HepG2 (cell line): ENCODE results near the gene LILRB4. TPM values are rescaled to one million over a fixed set of nuclear protein-coding genes. Genes with fewer than 3 reads are reported as not detected.
A peak's percentile ranks its signal among the peaks of the same experiment; 100 is the strongest.

ENCODE experiments used
- ATAC-seq: fragments of 200-7000 bp; cut with Tn5 transposase; 3 replicates; pipeline ENCODE4 v1.9.1; 2020; ENCODE audit warnings: mild to moderate bottlenecking, moderate library complexity
- BruUV-seq: library from RNA; stranded (reverse); fragments of 400-500 nt; replicated peaks from 2 replicates; lab custom pipeline; 2021; lab: Mats Ljungman, UMichigan
- CTCF ChIA-PET: fragments of 300-600 bp; formaldehyde crosslinking; extraction: SDS; loops from one replicate; lab custom pipeline; 2021; ENCODE audit warnings: low total read pairs, inconsistent platforms, low intra/inter-chr PET ratio; lab: Yijun Ruan, JAX
- POLR2A ChIA-PET: fragments of 350-600 bp; sonication (Branson Sonifier 250); formaldehyde crosslinking; loops from one replicate; lab custom pipeline; 2020; ENCODE audit warnings: antibody characterized with exemption, inconsistent platforms; lab: Yijun Ruan, JAX
- DNase-seq: peaks from one replicate; pipeline ENCODE4 v3.0.0-alpha.2; 2015; ENCODE audit warnings: low spot score
- FAIRE-seq: peaks from 3 replicates; lab custom pipeline; 2011; peaks lifted over from hg19 to GRCh38; lab: Jason Lieb, UNC
- H2AFZ ChIP-seq: one replicate; pipeline ENCODE4 v1.6.1; 2011; ENCODE audit warnings: low read length, inconsistent platforms
- H3K27ac ChIP-seq: fragments of 300-600 bp; 3 replicates; pipeline ENCODE4 v1.8.0; 2011; ENCODE audit warnings: mixed run types, mild to moderate bottlenecking, mixed read lengths, low read length, inconsistent platforms; ENCODE audit not compliant: insufficient read depth; ENCODE audit errors: extremely low read length
- H3K27me3 ChIP-seq, 2 experiments: fragments of 200-600 bp in 1 of 2; 2 replicates in 1 of 2; 3 replicates in 1 of 2; pipeline versions ENCODE4 v1.6.0 to v1.8.0; 2011; ENCODE audit warnings: low read length in 2 of 2, mild to moderate bottlenecking in 2 of 2, moderate library complexity in 2 of 2, inconsistent platforms in 1 of 2; ENCODE audit not compliant: insufficient read depth in 2 of 2, control insufficient read depth in 1 of 2
- H3K36me3 ChIP-seq, 2 experiments: fragments of 200-600 bp in 1 of 2; replicated peaks in 1 of 2; 2 replicates in 1 of 2; 3 replicates in 1 of 2; pipeline versions ENCODE4 v1.5.1 to v1.8.0; 2011; ENCODE audit warnings: low read length in 2 of 2, inconsistent platforms in 1 of 2; ENCODE audit not compliant: insufficient read depth in 2 of 2, control insufficient read depth in 1 of 2
- H3K4me1 ChIP-seq: 2 replicates; pipeline ENCODE4 v1.5.1; 2012; ENCODE audit warnings: low read length, inconsistent platforms; ENCODE audit not compliant: insufficient read depth
- H3K4me2 ChIP-seq: 2 replicates; pipeline ENCODE4 v1.6.0; 2011; ENCODE audit warnings: low read depth, low read length, inconsistent platforms
- H3K4me3 ChIP-seq, 3 experiments: fragments of 200-600 bp in 1 of 3; sonication (generic), shearing (Covaris generic) in 1 of 3; replicated peaks in 1 of 3; 2 replicates each; pipeline ENCODE4 v1.5.1; 2011 to 2016; ENCODE audit warnings: low read length in 3 of 3, inconsistent platforms in 2 of 3, low read depth in 2 of 3, mild to moderate bottlenecking in 2 of 3, control low read depth in 1 of 3, mixed read lengths in 1 of 3; ENCODE audit not compliant: insufficient read depth in 1 of 3
- H3K79me2 ChIP-seq: one replicate; pipeline ENCODE4 v1.6.1; 2011; ENCODE audit warnings: low read length, inconsistent platforms; ENCODE audit not compliant: insufficient read depth
- H3K9ac ChIP-seq: 2 replicates; pipeline ENCODE4 v1.6.0; 2011; ENCODE audit warnings: mild to moderate bottlenecking, low read depth, low read length, inconsistent platforms; ENCODE audit not compliant: insufficient read depth
- H3K9me3 ChIP-seq: 2 replicates; pipeline ENCODE4 v1.5.1; 2012; ENCODE audit warnings: mild to moderate bottlenecking, low read length
- H4K20me1 ChIP-seq: 2 replicates; pipeline ENCODE4 v1.6.0; 2011; ENCODE audit warnings: inconsistent platforms, mild to moderate bottlenecking, low read length, moderate library complexity; ENCODE audit not compliant: insufficient read depth
- CHCHD3 ChIP-seq: sonication (generic); formaldehyde crosslinking; IDR thresholded peaks from 2 replicates; pipeline ENCODE4 v1.8.0; 2022; ENCODE audit warnings: mild to moderate bottlenecking, missing genetic modification reagents, moderate library complexity
- CREB1 ChIP-seq, 2 experiments: fragments of 450-650 bp in 1 of 2; IDR thresholded peaks; 2 replicates each; pipeline ENCODE4 v1.6.1; 2016 to 2017; ENCODE audit warnings: control low read depth in 1 of 2, mild to moderate bottlenecking in 1 of 2, missing compliant biosample characterization in 1 of 2, missing genetic modification characterization in 1 of 2
- ETV5 ChIP-seq: IDR thresholded peaks from 2 replicates; pipeline ENCODE4 v1.6.1; 2018; ENCODE audit warnings: missing biosample characterization, missing genetic modification reagents, inconsistent platforms, borderline replicate concordance
- FOSL2 ChIP-seq: sonication (generic); formaldehyde crosslinking; IDR thresholded peaks from 2 replicates; pipeline ENCODE4 v1.4.0; 2020; ENCODE audit warnings: missing genetic modification reagents
- FOXA1 ChIP-seq, 2 experiments: fragments of 450-650 bp in 1 of 2; sonication (generic) in 1 of 2; formaldehyde crosslinking in 1 of 2; IDR thresholded peaks; 2 replicates each; pipeline versions ENCODE4 v1.4.0 to v1.6.1; 2016 to 2020; ENCODE audit warnings: missing genetic modification reagents in 1 of 2
- GABPA ChIP-seq, 2 experiments: IDR thresholded peaks; 2 replicates each; pipeline ENCODE4 v1.6.1; 2011 to 2016; ENCODE audit warnings: low read depth in 2 of 2, low read length in 1 of 2, missing biosample characterization in 1 of 2, missing genetic modification characterization in 1 of 2
- NFRKB ChIP-seq: fragments of 450-650 bp; IDR thresholded peaks from 2 replicates; pipeline ENCODE4 v1.6.1; 2017
- SETDB1 ChIP-seq: sonication (generic); formaldehyde crosslinking; IDR thresholded peaks from 2 replicates; pipeline ENCODE4 v1.5.1; 2020; ENCODE audit warnings: missing genetic modification reagents, mild to moderate bottlenecking, borderline replicate concordance
- TEF ChIP-seq: sonication (generic); formaldehyde crosslinking; IDR thresholded peaks from 2 replicates; pipeline ENCODE4 v1.5.0; 2020; ENCODE audit warnings: missing genetic modification reagents
- ZFP82 ChIP-seq: sonication (generic); formaldehyde crosslinking; IDR thresholded peaks from 2 replicates; pipeline ENCODE4 v1.5.1; 2020; ENCODE audit warnings: mild to moderate bottlenecking, missing genetic modification reagents, borderline replicate concordance
- ZNF335 ChIP-seq: sonication (generic); formaldehyde crosslinking; IDR thresholded peaks from 2 replicates; pipeline ENCODE4 v1.4.0; 2020; ENCODE audit warnings: missing genetic modification reagents
- ZNF629 ChIP-seq: sonication (generic); formaldehyde crosslinking; conservative IDR thresholded peaks from 2 replicates; pipeline ENCODE4 v1.5.0; 2020; ENCODE audit warnings: missing genetic modification reagents
- ZNF639 ChIP-seq: conservative IDR thresholded peaks from 2 replicates; pipeline ENCODE4 v1.6.1; 2018; ENCODE audit warnings: missing genetic modification reagents
- ZNF768 ChIP-seq: sonication (generic); formaldehyde crosslinking; IDR thresholded peaks from 2 replicates; pipeline ENCODE4 v1.4.0; 2020; ENCODE audit warnings: missing genetic modification reagents
- ZSCAN29 ChIP-seq: sonication (generic); formaldehyde crosslinking; conservative IDR thresholded peaks from 2 replicates; pipeline ENCODE4 v1.4.0; 2020; ENCODE audit warnings: mild to moderate bottlenecking, missing genetic modification reagents
- WGBS: methylation state at CpG from one replicate; pipeline ENCODE4 v1.1.6; 2017; ENCODE audit warnings: low lambda C conversion rate; 5-methylcytosine and 5-hydroxymethylcytosine counted together
- in situ Hi-C: cut with HindIII; loops from 2 replicates; pipeline ENCODE4 v1.10.0; 2017; ENCODE audit warnings: low pct_unique_long_range_greater_than_20kb; ENCODE audit not compliant: extremely low pct_ligation_motif_present
- intact Hi-C: fragments of 100-400 bp; cut with micrococcal nuclease; formaldehyde crosslinking; loops from one replicate; pipeline ENCODE4 v1.10.0; 2022; ENCODE audit not compliant: unreplicated experiment
- polyA plus RNA-seq, 8 experiments: library from polyadenylated mRNA; depleted of rRNA in 3 of 8; stranded (reverse) in 7 of 8; unstranded in 1 of 8; fragments of >200 nt; fragmentation: Illumina TruSeq in 4 of 8; extraction: Trizol in 4 of 8; gene quantifications; 2 replicates each; pipeline versions ENCODE4 v1.2.1 to v1.2.3, GENCODE V29; 2011 to 2016; ENCODE audit warnings: low read depth in 4 of 8, missing spikeins in 1 of 8, mixed read lengths in 1 of 8; ENCODE audit not compliant: insufficient read depth in 1 of 8
- total RNA-seq, 5 experiments: library from RNA; depleted of rRNA; stranded (reverse); fragments of >200 nt; fragmentation: Illumina TruSeq; extraction: Trizol; gene quantifications; 2 replicates each; pipeline ENCODE4 v1.2.3, GENCODE V29; 2016; ENCODE audit warnings: low read depth in 1 of 5
- TF ChIP-seq, protein P1 (sequence below): sonication (generic); formaldehyde crosslinking; IDR thresholded peaks from 2 replicates; pipeline ENCODE4 v1.8.0; 2022; ENCODE audit warnings: missing genetic modification reagents, low read depth, mild to moderate bottlenecking, borderline replicate concordance
- TF ChIP-seq, protein P2 (sequence below): IDR thresholded peaks from 2 replicates; pipeline ENCODE4 v1.6.1; 2016; ENCODE audit warnings: low read depth, missing genetic modification reagents, missing compliant biosample characterization

LILRB4 gene
- total and polyA plus RNA-seq, 2 of the 13 experiments (the other 11 are each of a cell fraction or from before 2014, with no cell fraction given), result not detected

GRCh38 chr19:54665530-54665929 is 2.7 kb downstream of the LILRB4 start (continued):
- TF ChIP-seq, protein P1, sequence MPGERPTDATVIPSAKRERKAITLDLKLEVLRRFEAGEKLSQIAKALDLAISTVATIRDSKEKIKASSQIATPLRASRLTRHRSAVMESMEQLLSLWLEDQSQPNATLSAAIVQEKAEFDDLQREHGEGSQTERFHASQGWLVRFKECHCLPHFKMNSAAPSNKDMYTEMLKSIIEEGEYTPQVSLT (CRISPR knock-in tag), result no peak
- TF ChIP-seq ZNF768 (CRISPR knock-in tag) (no peak), CREB1 (IDR thresholded peaks at IDR 0.05) (peak; percentile 52), CREB1 (CRISPR knock-in tag; IDR thresholded peaks at IDR 0.05) (no peak), TEF (CRISPR knock-in tag) (no peak), FOSL2 (CRISPR knock-in tag) (no peak), FOXA1 (IDR thresholded peaks at IDR 0.05) (no peak), FOXA1 (CRISPR knock-in tag; IDR thresholded peaks at IDR 0.05) (no peak), ZFP82 (CRISPR knock-in tag) (no peak), GABPA (IDR thresholded peaks at IDR 0.05; ENCODE audit: low read depth, low read length) (no peak), GABPA (CRISPR knock-in tag; IDR thresholded peaks at IDR 0.05; ENCODE audit: low read depth) (no peak), NFRKB (no peak), ZNF335 (CRISPR knock-in tag) (no peak)

- H4K20me1 ChIP-seq, result no peaks in the 10 kb centered on the region
- 30% methylated on average over 11 of the region's 12 CpGs for WGBS
- H3K36me3 ChIP-seq, result no peaks in the 10 kb centered on the region
- ChIA-PET POLR2A (no interaction called here), CTCF (no interaction called here)
- DNase-seq, result no peak
- no peak overlapping the region for H2AFZ ChIP-seq
- no peaks in the 10 kb centered on the region for H3K9me3 ChIP-seq
- H3K4me3 ChIP-seq, result no peak overlapping the region
- no peaks in the 10 kb centered on the region for H3K27me3 ChIP-seq
- no TSS peak for BruUV-seq
- no peaks in the 10 kb centered on the region for H3K4me1 ChIP-seq
- no peak overlapping the region for H3K4me2 ChIP-seq
- no peak for ATAC-seq
- no peak overlapping the region for H3K27ac ChIP-seq
- in situ Hi-C loops, result no loop called here
- no peaks in the 10 kb centered on the region for H3K79me2 ChIP-seq
- TF ChIP-seq ETV5 (CRISPR knock-in tag) (no peak), ZSCAN29 (no peak), ZNF639 (no peak), ZNF629 (CRISPR knock-in tag) (no peak), CHCHD3 (no peak), SETDB1 (no peak)
- TF ChIP-seq, protein P2, sequence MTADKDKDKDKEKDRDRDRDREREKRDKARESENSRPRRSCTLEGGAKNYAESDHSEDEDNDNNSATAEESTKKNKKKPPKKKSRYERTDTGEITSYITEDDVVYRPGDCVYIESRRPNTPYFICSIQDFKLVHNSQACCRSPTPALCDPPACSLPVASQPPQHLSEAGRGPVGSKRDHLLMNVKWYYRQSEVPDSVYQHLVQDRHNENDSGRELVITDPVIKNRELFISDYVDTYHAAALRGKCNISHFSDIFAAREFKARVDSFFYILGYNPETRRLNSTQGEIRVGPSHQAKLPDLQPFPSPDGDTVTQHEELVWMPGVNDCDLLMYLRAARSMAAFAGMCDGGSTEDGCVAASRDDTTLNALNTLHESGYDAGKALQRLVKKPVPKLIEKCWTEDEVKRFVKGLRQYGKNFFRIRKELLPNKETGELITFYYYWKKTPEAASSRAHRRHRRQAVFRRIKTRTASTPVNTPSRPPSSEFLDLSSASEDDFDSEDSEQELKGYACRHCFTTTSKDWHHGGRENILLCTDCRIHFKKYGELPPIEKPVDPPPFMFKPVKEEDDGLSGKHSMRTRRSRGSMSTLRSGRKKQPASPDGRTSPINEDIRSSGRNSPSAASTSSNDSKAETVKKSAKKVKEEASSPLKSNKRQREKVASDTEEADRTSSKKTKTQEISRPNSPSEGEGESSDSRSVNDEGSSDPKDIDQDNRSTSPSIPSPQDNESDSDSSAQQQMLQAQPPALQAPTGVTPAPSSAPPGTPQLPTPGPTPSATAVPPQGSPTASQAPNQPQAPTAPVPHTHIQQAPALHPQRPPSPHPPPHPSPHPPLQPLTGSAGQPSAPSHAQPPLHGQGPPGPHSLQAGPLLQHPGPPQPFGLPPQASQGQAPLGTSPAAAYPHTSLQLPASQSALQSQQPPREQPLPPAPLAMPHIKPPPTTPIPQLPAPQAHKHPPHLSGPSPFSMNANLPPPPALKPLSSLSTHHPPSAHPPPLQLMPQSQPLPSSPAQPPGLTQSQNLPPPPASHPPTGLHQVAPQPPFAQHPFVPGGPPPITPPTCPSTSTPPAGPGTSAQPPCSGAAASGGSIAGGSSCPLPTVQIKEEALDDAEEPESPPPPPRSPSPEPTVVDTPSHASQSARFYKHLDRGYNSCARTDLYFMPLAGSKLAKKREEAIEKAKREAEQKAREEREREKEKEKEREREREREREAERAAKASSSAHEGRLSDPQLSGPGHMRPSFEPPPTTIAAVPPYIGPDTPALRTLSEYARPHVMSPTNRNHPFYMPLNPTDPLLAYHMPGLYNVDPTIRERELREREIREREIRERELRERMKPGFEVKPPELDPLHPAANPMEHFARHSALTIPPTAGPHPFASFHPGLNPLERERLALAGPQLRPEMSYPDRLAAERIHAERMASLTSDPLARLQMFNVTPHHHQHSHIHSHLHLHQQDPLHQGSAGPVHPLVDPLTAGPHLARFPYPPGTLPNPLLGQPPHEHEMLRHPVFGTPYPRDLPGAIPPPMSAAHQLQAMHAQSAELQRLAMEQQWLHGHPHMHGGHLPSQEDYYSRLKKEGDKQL (CRISPR knock-in tag), result no peak
- TF ChIP-seq, all 625 proteins: peak for 0
- FAIRE-seq, result no peak
- no peak overlapping the region for H3K9ac ChIP-seq
- intact Hi-C loops, result no loop called here
Measured at GRCh38 chr19:54667217-54667616, 4.4 kb downstream of the LILRB4 start.
